ENCODE measurements around the gene EFNB3.

GRCh38 chr17:7721612-7722011 is 16.6 kb downstream of the EFNB3 start:
- TF ChIP-seq POLR2AphosphoS5 (IDR thresholded peaks at IDR 0.05; ENCODE audit: low read depth, low read length) (no peak), REST (IDR thresholded peaks at IDR 0.05; ENCODE audit: insufficient read depth in 1 of 2, low read depth in 2 of 2, low read length in 2 of 2) (no peak), TAF1 (IDR thresholded peaks at IDR 0.05; ENCODE audit: borderline replicate concordance, insufficient read depth, low read length) (no peak), SIN3A (IDR thresholded peaks at IDR 0.05; ENCODE audit: borderline replicate concordance, insufficient read depth, low read length) (no peak)
